K562 (cell line): ENCODE measurements around the gene CLNK. TPM values are rescaled to one million over a fixed set of nuclear protein-coding genes. Genes with fewer than 3 reads are reported as not detected.

Source experiments
- CREM ChIP-seq: IDR thresholded peaks from 2 replicates; pipeline ENCODE4 v1.6.1; 2014; ENCODE audit warnings: antibody characterized with exemption, low read depth
- HNRNPUL1 ChIP-seq: fragments of 200-400 bp; formaldehyde crosslinking; IDR thresholded peaks from 2 replicates; pipeline ENCODE4 v1.6.1; 2017; ENCODE audit warnings: low read length
- JUN ChIP-seq, 2 experiments: sonication (generic) in 1 of 2; formaldehyde crosslinking in 1 of 2; IDR thresholded peaks; 2 replicates each; pipeline versions ENCODE4 v1.6.1 to v1.8.0; 2012 to 2022; ENCODE audit warnings: borderline replicate concordance in 2 of 2, mild to moderate bottlenecking in 2 of 2, improper control_type of control experiment in 1 of 2, low read depth in 1 of 2, low read length in 1 of 2, missing genetic modification reagents in 1 of 2
- MYBL2 ChIP-seq, 2 experiments: fragments of 450-650 bp in 1 of 2; sonication (generic) in 1 of 2; formaldehyde crosslinking in 1 of 2; IDR thresholded peaks; 2 replicates each; pipeline versions ENCODE4 v1.6.1 to v1.8.1; 2017 to 2022; ENCODE audit warnings: borderline replicate concordance in 1 of 2, inconsistent platforms in 1 of 2, low read depth in 1 of 2, mild to moderate bottlenecking in 1 of 2, missing genetic modification reagents in 1 of 2, moderate library complexity in 1 of 2
- polyA plus RNA-seq, 8 experiments: library from polyadenylated mRNA; depleted of rRNA in 4 of 8; stranded (reverse) in 5 of 8; unstranded in 3 of 8; fragments of >200 nt; fragmentation: Nextera tagmentation in 2 of 8; fragmentation: Illumina TruSeq in 1 of 8; extraction: Ambion mirVana in 2 of 8; extraction: Trizol in 1 of 8; gene quantifications; 2 replicates each; pipeline versions ENCODE4 v1.2.1 to v1.2.3, GENCODE V29; 2011 to 2014; ENCODE audit warnings: inconsistent platforms in 1 of 8, missing spikeins in 1 of 8
- total RNA-seq, 7 experiments: library from RNA; depleted of rRNA in 6 of 7; stranded (reverse); fragments of >200 nt in 6 of 7; fragmentation: Illumina TruSeq in 2 of 7; extraction: Trizol in 2 of 7; gene quantifications; 2 replicates each; pipeline versions ENCODE4 v1.2.1 to v1.2.3, GENCODE V29; 2011 to 2021; ENCODE audit warnings: low replicate concordance in 1 of 7
- TF ChIP-seq, protein P1 (sequence below), 2 experiments: fragments of 450-650 bp in 1 of 2; IDR thresholded peaks; 2 replicates each; pipeline ENCODE4 v1.6.1; 2011 to 2017; ENCODE audit warnings: low read depth in 2 of 2, antibody characterized with exemption in 1 of 2, borderline replicate concordance in 1 of 2, low read length in 1 of 2, mild to moderate bottlenecking in 1 of 2, mixed read lengths in 1 of 2; ENCODE audit not compliant: control insufficient read depth in 1 of 2
- TF ChIP-seq, protein P2 (sequence below), 2 experiments: fragments of 150-350 bp in 1 of 2; IDR thresholded peaks; 2 replicates each; pipeline ENCODE4 v1.6.1; 2012 to 2016; ENCODE audit warnings: low read depth in 2 of 2, low read length in 2 of 2, mild to moderate bottlenecking in 1 of 2, moderate library complexity in 1 of 2
- TF ChIP-seq, protein P3 (sequence below), 3 experiments: fragments of 200-800 bp in 1 of 3; sonication (Bioruptor generic) in 1 of 3; sonication (generic) in 1 of 3; formaldehyde crosslinking in 1 of 3; IDR thresholded peaks; 2 replicates each; pipeline versions ENCODE4 v1.6.1 to v1.8.0; 2016 to 2022; ENCODE audit warnings: mild to moderate bottlenecking in 2 of 3, missing compliant biosample characterization in 2 of 3, missing genetic modification characterization in 2 of 3, missing genetic modification reagents in 1 of 3
- TF ChIP-seq, protein P4 (sequence below): sonication (generic); formaldehyde crosslinking; IDR thresholded peaks from 2 replicates; pipeline ENCODE4 v1.4.0; 2020; ENCODE audit warnings: mild to moderate bottlenecking, missing genetic modification reagents

The CLNK gene
- total and polyA plus RNA-seq, 9 of the 15 experiments (the other 6 are each of a cell fraction or from before 2014, with no cell fraction given), result not detected

- TF ChIP-seq HNRNPUL1 (no peak), MYBL2 (IDR thresholded peaks at IDR 0.05; ENCODE audit: low read depth) (no peak), MYBL2 (CRISPR knock-in tag; IDR thresholded peaks at IDR 0.05; ENCODE audit: borderline replicate concordance) (no peak), CREM (peak; percentile 57), JUN (IDR thresholded peaks at IDR 0.05; ENCODE audit: borderline replicate concordance, low read depth, low read length) (no peak), JUN (CRISPR knock-in tag; IDR thresholded peaks at IDR 0.05; ENCODE audit: borderline replicate concordance) (no peak)
- TF ChIP-seq, protein P1, sequence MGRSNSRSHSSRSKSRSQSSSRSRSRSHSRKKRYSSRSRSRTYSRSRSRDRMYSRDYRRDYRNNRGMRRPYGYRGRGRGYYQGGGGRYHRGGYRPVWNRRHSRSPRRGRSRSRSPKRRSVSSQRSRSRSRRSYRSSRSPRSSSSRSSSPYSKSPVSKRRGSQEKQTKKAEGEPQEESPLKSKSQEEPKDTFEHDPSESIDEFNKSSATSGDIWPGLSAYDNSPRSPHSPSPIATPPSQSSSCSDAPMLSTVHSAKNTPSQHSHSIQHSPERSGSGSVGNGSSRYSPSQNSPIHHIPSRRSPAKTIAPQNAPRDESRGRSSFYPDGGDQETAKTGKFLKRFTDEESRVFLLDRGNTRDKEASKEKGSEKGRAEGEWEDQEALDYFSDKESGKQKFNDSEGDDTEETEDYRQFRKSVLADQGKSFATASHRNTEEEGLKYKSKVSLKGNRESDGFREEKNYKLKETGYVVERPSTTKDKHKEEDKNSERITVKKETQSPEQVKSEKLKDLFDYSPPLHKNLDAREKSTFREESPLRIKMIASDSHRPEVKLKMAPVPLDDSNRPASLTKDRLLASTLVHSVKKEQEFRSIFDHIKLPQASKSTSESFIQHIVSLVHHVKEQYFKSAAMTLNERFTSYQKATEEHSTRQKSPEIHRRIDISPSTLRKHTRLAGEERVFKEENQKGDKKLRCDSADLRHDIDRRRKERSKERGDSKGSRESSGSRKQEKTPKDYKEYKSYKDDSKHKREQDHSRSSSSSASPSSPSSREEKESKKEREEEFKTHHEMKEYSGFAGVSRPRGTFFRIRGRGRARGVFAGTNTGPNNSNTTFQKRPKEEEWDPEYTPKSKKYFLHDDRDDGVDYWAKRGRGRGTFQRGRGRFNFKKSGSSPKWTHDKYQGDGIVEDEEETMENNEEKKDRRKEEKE (IDR thresholded peaks at IDR 0.05; ENCODE audit: borderline replicate concordance in 1 of 2, control insufficient read depth in 1 of 2, low read depth in 2 of 2, low read length in 1 of 2), result no peak
- TF ChIP-seq, protein P2, sequence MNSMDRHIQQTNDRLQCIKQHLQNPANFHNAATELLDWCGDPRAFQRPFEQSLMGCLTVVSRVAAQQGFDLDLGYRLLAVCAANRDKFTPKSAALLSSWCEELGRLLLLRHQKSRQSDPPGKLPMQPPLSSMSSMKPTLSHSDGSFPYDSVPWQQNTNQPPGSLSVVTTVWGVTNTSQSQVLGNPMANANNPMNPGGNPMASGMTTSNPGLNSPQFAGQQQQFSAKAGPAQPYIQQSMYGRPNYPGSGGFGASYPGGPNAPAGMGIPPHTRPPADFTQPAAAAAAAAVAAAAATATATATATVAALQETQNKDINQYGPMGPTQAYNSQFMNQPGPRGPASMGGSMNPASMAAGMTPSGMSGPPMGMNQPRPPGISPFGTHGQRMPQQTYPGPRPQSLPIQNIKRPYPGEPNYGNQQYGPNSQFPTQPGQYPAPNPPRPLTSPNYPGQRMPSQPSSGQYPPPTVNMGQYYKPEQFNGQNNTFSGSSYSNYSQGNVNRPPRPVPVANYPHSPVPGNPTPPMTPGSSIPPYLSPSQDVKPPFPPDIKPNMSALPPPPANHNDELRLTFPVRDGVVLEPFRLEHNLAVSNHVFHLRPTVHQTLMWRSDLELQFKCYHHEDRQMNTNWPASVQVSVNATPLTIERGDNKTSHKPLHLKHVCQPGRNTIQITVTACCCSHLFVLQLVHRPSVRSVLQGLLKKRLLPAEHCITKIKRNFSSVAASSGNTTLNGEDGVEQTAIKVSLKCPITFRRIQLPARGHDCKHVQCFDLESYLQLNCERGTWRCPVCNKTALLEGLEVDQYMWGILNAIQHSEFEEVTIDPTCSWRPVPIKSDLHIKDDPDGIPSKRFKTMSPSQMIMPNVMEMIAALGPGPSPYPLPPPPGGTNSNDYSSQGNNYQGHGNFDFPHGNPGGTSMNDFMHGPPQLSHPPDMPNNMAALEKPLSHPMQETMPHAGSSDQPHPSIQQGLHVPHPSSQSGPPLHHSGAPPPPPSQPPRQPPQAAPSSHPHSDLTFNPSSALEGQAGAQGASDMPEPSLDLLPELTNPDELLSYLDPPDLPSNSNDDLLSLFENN (IDR thresholded peaks at IDR 0.05; ENCODE audit: low read depth in 2 of 2, low read length in 2 of 2), result no peak
- TF ChIP-seq, protein P3, sequence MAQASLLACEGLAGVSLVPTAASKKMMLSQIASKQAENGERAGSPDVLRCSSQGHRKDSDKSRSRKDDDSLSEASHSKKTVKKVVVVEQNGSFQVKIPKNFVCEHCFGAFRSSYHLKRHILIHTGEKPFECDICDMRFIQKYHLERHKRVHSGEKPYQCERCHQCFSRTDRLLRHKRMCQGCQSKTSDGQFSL (CRISPR knock-in tag; IDR thresholded peaks at IDR 0.05), result no peak
- TF ChIP-seq, protein P3 (tag; IDR thresholded peaks at IDR 0.05), result no peak
- TF ChIP-seq, protein P4, sequence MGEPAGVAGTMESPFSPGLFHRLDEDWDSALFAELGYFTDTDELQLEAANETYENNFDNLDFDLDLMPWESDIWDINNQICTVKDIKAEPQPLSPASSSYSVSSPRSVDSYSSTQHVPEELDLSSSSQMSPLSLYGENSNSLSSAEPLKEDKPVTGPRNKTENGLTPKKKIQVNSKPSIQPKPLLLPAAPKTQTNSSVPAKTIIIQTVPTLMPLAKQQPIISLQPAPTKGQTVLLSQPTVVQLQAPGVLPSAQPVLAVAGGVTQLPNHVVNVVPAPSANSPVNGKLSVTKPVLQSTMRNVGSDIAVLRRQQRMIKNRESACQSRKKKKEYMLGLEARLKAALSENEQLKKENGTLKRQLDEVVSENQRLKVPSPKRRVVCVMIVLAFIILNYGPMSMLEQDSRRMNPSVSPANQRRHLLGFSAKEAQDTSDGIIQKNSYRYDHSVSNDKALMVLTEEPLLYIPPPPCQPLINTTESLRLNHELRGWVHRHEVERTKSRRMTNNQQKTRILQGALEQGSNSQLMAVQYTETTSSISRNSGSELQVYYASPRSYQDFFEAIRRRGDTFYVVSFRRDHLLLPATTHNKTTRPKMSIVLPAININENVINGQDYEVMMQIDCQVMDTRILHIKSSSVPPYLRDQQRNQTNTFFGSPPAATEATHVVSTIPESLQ (CRISPR knock-in tag), result no peak
Observed at GRCh38 chr4:10456595-10457254, 227.8 kb downstream of the CLNK start (continued).
